Measurements from ENCODE around the gene CAMTA2. TPM values are rescaled to one million over a fixed set of nuclear protein-coding genes. Genes with fewer than 3 reads are reported as not detected.

CAMTA2 gene
- total and polyA plus RNA-seq, 2 donors (not counting 1 experiment from before 2014, with no cell fraction given), result 12.4 to 18.3 TPM

GRCh38 chr17:4965311-4965986 lies 22.0 kb downstream of the CAMTA2 start:
- no peak overlapping the region for H3K4me3 ChIP-seq (replicated peaks in 1 of 4; ENCODE audit: control extremely low read depth in 1 of 4, insufficient read depth in 1 of 4, low read depth in 3 of 4, low read length in 4 of 4)
- no peak overlapping the region for H3K4me2 ChIP-seq (ENCODE audit: extremely low read depth, insufficient read depth, low read length)
- H3K27ac ChIP-seq (ENCODE audit: insufficient read depth, low read length), result no peak overlapping the region
- H4K20me1 ChIP-seq (ENCODE audit: control insufficient read depth, extremely low read depth, insufficient read depth, low read length), result no peaks in the 10 kb centered on the region
- H2AFZ ChIP-seq (ENCODE audit: low read length), result no peak overlapping the region
- no peaks in the 10 kb centered on the region for H3K9me3 ChIP-seq (ENCODE audit: control insufficient read depth, insufficient read depth, low read depth, low read length)
- TF ChIP-seq EZH2 (IDR thresholded peaks at IDR 0.05; ENCODE audit: low read length, missing control alignments), result no peak
- H3K79me2 ChIP-seq (ENCODE audit: control insufficient read depth, insufficient read depth, low read length), result peaks cover 15% of the 10 kb centered on the region
- no peak overlapping the region for H3K9ac ChIP-seq (ENCODE audit: insufficient read depth, low read length)
- H3K4me1 ChIP-seq (ENCODE audit: control insufficient read depth, extremely low read depth, insufficient read depth, low read length), result peaks cover 19% of the 10 kb centered on the region
- peaks cover 3% of the 10 kb centered on the region for H3K36me3 ChIP-seq (ENCODE audit: control insufficient read depth, insufficient read depth, low read length)
- H3K27me3 ChIP-seq (ENCODE audit: control insufficient read depth, insufficient read depth, low read length), result no peaks in the 10 kb centered on the region
- DNase-seq (ENCODE audit: low read depth in 2 of 2), result no peak

- H3K36me3 ChIP-seq (ENCODE audit: control insufficient read depth, insufficient read depth, low read length), result peaks cover 7% of the 10 kb centered on the region
- no peaks in the 10 kb centered on the region for H3K27me3 ChIP-seq (ENCODE audit: control insufficient read depth, insufficient read depth, low read length)
- H3K4me2 ChIP-seq (ENCODE audit: extremely low read depth, insufficient read depth, low read length), result no peak overlapping the region
- TF ChIP-seq CTCF (conservative IDR thresholded peaks at IDR 0.05 in 1 of 2, IDR thresholded peaks at IDR 0.05 in 1 of 2; ENCODE audit: low read depth in 1 of 2, low read length in 2 of 2), result no peak
- TF ChIP-seq EZH2 (IDR thresholded peaks at IDR 0.05; ENCODE audit: low read length, missing control alignments), result no peak
- H2AFZ ChIP-seq (ENCODE audit: low read length), result no peak overlapping the region
- no peak overlapping the region for H3K4me3 ChIP-seq (replicated peaks in 1 of 4; ENCODE audit: control extremely low read depth in 1 of 4, insufficient read depth in 1 of 4, low read depth in 3 of 4, low read length in 4 of 4)
- no peaks in the 10 kb centered on the region for H3K4me1 ChIP-seq (ENCODE audit: control insufficient read depth, extremely low read depth, insufficient read depth, low read length)
- H3K27ac ChIP-seq (ENCODE audit: insufficient read depth, low read length), result no peak overlapping the region
- no peaks in the 10 kb centered on the region for H3K9me3 ChIP-seq (ENCODE audit: control insufficient read depth, insufficient read depth, low read depth, low read length)
- no peaks in the 10 kb centered on the region for H4K20me1 ChIP-seq (ENCODE audit: control insufficient read depth, extremely low read depth, insufficient read depth, low read length)
- no peak overlapping the region for H3K9ac ChIP-seq (ENCODE audit: insufficient read depth, low read length)
- DNase-seq (ENCODE audit: low read depth in 2 of 2), result no peak
- H3K79me2 ChIP-seq (ENCODE audit: control insufficient read depth, insufficient read depth, low read length), result peaks cover 3% of the 10 kb centered on the region
These were observed 27.1 kb downstream of the CAMTA2 start for GRCh38 chr17:4960279-4960922.

- Histone ChIP-seq H3K9ac (ENCODE audit: insufficient read depth, low read length) (no peak overlapping the region), H3K9me3 (ENCODE audit: control insufficient read depth, insufficient read depth, low read depth, low read length) (no peaks in the 10 kb centered on the region), H3K27ac (ENCODE audit: insufficient read depth, low read length) (no peak overlapping the region), H3K27me3 (ENCODE audit: control insufficient read depth, insufficient read depth, low read length) (no peaks in the 10 kb centered on the region), H3K4me1 (ENCODE audit: control insufficient read depth, extremely low read depth, insufficient read depth, low read length) (no peaks in the 10 kb centered on the region), H3K79me2 (ENCODE audit: control insufficient read depth, insufficient read depth, low read length) (no peaks in the 10 kb centered on the region), H4K20me1 (ENCODE audit: control insufficient read depth, extremely low read depth, insufficient read depth, low read length) (no peaks in the 10 kb centered on the region), H3K36me3 (ENCODE audit: control insufficient read depth, insufficient read depth, low read length) (peaks cover 8% of the 10 kb centered on the region), H3K4me3 (replicated peaks in 1 of 4; ENCODE audit: control extremely low read depth in 1 of 4, insufficient read depth in 1 of 4, low read depth in 3 of 4, low read length in 4 of 4) (no peak overlapping the region), H3K4me2 (ENCODE audit: extremely low read depth, insufficient read depth, low read length) (no peak overlapping the region), H2AFZ (ENCODE audit: low read length) (no peak overlapping the region)
- TF ChIP-seq CTCF (conservative IDR thresholded peaks at IDR 0.05 in 1 of 2, IDR thresholded peaks at IDR 0.05 in 1 of 2; ENCODE audit: low read depth in 1 of 2, low read length in 2 of 2) (no peak), EZH2 (IDR thresholded peaks at IDR 0.05; ENCODE audit: low read length, missing control alignments) (no peak)
- DNase-seq (ENCODE audit: low read depth in 2 of 2), result no peak
These were observed 28.1 kb downstream of the CAMTA2 start for GRCh38 chr17:4959261-4959965.

All from fibroblast of lung (primary cell).